GM19397 (cell line): ENCODE results near the gene TRIM46.
A peak's percentile ranks its signal among the peaks of the same experiment; 100 is the strongest.
"Not testable (repeated sequence)": the region's sequence is repeated elsewhere in the genome, so short reads cannot be mapped to it uniquely, and the experiment has no call there.

ENCODE experiments used
- ATAC-seq: cut with Tn5 transposase; IDR thresholded peaks from one replicate; pipeline ENCODE4 v1.9.1; 2021; ENCODE audit warnings: mild to moderate bottlenecking, moderate library complexity; ENCODE audit not compliant: unreplicated experiment

The TRIM46 gene

DNA sequence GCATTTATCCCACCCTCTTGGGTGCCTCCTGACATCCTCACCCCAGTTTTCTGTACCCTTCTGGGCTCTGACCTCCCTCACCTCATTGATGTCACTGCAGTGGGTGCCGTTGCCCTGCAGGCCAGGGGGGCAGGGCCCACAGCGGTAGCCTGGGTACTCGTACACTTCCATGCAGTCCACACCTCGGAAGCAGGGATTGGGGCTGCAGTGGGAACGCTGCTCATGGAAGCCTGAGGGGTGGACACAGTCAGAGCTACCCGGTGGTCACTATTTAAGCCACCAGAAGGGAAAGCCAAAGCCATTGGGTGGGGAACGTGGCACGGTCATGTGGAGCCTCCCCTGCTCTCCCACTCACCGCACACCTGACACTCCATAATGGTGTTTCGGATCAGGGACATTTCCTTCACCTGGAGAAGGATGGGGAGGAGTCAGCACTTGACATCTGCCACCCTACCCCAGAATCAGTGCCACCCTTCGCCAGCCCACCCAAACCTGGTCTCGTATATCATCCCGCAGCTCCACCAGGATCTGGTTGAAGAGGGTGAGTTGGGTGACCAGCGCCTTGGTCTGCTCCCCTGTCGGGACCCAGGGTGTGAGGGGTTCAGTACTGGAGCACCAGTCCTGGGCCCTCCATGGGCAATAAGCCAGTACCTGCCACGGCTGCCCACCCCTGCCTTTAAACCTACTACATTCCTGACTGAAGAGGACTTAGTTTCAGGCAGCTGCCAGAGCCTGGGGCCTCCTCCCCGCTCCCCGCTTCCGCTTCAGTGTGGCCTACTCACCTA, 29.3 kb downstream of the TRIM46 start:
- no peak for ATAC-seq

DNA sequence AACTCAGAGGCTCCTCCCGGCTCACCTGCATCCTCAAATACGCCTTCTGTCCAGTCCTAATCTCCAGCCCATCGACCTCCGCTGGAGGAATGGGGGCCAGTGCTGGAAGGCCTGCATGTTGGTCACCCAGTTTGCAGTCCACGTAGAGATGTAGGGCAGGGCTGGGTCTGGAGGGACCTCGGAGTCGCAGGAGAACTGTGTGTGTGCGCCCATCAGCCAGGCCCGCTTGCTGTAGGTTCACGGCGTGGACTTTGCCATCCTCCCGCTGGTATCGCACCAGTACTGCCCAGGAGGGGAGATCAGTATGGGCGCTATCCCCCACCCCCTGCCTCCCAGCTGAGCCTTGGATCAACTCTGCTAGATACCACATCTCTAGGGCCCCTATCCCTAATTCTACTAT, 31.4 kb downstream of the TRIM46 start:
- no peak for ATAC-seq

DNA sequence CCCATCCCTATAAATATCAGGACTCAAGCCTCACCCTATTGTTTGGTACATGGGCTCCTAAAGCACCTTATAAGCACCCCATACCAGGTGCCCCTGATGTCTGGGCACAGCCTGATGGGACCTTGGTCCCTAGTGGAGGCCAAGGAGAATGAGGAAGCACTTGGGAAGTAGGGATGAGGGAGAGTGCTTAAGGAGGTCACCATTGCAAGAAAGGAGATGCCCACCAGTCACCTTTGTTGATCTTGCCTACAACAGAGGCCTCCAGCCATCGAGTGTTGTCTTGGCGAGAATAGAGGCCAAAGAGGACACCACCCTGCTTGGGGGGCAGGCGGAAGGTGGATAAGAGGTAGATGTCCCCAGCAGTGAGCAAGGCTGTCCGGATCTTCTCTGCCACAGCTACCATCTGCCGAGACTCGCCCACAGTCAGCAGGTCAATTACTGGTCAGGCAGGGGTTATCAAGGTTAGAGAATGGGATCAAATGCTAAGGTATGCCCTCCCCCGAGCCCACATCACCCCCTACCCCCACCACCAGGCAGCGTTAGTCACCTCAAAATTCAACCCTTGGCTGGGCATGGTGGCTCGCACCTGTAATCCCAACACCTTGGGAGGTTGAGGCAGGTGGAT, 32.4 kb downstream of the TRIM46 start:
- ATAC-seq = no peak

DNA sequence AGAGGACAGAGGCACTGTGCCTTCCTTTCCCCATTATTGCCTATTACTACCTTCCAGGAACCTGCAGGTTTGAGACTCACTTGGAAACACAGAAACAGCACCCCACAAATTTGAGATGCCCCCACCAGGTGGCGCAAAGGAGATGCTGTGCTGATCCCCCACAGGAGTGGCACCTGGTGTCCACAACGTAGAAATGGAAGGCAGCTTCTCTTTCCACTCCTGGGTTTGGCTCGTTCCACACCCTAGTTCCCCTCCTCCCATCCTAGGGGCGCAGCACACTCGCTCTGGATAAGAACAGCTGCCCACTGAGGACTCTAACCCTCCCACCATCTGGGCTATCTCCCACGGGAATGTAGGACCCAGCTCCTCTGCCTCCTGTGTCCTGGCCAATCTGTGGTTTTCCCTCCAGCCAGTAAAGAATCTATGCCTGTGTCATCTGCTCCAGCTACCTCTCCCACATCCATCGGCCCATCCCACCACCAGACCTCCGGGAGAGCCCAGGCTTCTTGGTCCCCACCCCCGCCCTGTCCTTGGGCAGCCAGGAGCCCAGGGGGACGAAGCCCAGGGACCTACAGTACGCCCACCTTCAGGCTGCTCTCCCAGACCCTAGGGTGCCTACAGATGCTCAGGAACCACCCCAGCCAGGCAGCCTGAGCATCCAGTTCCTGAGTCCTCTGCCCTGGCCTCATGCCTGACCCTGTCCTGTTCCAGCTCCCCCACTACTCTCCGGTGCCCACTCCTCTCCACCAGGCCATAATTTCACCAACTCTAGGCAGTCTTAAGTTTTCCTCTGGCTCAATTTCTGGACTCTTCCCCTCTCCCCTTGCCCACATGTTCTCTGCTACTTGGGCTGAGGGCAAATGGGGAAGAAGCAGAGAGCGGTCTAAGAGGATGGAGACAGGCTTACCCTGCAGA, 33.5 kb downstream of the TRIM46 start:
- ATAC-seq = no peak

DNA sequence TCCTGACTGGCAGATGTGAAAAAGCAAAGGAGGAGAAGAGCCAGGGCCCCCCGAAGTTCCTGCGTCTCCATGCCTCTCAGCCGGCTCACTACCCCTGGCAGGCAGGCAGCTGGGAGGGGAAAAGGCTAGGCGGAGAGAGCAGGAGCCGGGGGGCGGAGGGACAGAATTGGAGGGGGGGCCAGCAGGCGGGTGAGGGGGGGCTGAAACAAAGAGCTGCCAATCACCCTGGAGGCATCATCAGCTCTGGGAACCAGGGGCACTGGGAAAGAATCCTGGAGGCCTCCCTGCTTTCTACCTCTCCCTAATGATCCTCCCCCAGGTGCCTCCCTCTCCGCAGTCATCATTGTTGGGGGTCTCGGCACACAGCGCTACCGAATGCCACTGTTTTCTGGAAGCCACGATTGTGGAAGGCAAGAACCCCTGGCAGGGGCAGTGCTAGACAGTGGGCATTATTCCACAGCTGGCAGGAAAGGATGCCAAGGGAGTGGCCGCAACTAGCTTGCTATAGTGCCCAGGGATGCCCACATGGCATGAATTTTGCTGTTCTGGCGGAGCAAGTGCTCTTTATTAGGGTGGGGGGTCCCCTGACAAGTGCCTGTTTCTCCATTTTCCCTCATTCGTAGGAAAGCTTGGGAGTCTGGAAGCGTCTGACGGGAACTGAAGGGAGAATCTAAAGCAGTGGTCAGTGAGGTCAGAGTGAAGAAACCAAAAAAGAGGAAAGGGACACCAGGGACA, 34.3 kb downstream of the TRIM46 start, which contains the start of gene THBS3:
TSS of gene THBS3 (minus strand) at position 92 of the 735 bp plus-strand sequence. CDS start at position 71, 21 bp downstream.
- no peak for ATAC-seq

DNA sequence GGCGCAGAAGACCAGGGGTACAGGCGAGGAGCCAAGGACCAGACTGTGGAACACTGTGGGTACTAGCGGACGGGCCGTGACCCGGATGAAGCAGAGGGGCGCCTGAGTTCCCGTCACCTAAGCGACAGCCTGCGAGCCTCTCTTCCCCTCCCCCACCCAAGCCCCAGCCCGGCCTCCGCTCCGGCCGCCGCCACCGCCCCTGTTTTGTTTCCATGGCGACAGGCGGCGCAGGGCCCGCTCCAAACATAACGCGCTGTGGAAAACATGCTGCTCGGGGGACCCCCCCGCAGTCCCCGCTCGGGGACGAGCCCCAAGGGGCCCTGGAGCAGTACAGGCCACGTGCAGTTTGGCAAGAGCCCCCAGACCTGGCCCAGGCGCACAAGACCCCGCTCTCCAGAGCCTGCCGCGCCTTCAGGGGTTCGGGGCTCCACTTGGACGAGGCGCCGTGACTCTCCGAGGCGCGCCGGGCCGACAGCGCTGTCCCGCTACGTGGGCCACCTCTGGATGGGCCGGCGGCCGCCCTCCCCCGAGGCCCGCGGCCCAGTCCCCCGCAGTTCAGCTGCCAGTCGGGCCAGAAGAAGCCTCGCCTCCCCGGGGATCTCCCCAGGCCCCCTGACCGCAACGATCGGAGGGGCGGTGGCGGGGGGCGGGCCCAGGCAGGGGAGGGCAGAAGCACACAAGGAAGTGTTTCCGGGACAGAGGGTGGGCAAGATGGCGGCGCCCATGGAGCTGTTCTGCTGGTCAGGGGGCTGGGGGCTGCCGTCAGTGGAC, 35.1 kb downstream of the TRIM46 start, which contains the start of gene MTX1:
TSS of gene MTX1 (plus strand) at position 155 of the 771 bp plus-strand sequence. CDS start at position 265, 110 bp downstream.
- peak; percentile 77 for ATAC-seq

DNA sequence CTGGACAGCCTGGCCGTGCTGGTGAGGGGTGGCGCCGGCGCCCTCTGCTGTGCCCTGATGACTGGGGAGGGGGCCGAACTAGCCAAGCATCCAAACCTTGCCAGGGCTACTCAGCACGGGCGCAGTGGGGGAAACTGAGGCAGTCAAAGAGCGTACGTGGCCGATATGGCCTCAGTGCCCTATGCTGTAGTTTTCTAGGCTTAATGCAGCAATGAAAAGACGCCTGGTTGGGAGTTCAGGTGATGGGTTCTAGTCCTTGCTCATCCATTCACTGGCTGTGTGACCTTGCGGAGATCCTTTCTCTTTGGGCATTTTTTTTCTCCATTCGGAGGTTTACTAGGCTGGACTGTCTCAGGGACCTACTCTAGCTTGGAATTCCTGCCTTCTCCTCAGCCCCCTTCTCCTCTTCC, 35.7 kb downstream of the TRIM46 start:
- ATAC-seq = no peak

DNA sequence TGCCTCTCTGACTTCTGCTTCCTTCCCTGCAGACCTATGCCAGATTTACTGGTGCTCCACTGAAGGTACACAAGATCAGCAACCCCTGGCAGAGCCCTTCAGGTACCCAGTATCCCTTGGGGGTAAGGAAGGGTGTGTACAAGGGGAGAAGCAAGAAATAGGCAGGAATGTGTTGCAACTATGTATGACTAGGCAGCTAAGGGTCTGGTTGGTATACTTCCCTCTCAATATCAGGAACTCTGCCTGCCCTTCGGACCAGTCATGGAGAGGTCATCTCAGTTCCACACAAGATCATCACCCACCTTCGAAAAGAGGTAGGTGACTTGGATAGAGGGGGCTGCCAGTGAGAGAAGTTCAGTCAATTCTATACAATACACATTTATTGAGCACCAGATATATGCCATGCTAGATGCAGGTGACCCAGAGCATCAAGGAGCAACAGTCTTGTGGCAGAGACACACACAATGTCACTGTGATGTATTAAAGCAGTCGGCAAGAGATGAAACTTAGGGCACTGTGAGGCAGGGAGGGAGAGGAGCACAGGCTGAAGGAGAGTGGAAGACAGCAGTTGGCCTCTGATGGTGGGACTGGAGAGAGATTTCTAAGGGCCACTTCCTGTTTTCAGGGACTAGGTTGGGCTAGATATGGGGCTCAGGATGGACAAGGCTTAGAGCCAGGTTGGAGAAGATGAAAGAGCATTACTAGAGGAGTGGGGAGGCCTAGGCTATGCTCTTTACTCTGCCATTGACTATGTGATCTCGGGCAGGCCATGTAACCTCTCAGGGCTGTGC, 36.9 kb downstream of the TRIM46 start:
- ATAC-seq = no peak

DNA sequence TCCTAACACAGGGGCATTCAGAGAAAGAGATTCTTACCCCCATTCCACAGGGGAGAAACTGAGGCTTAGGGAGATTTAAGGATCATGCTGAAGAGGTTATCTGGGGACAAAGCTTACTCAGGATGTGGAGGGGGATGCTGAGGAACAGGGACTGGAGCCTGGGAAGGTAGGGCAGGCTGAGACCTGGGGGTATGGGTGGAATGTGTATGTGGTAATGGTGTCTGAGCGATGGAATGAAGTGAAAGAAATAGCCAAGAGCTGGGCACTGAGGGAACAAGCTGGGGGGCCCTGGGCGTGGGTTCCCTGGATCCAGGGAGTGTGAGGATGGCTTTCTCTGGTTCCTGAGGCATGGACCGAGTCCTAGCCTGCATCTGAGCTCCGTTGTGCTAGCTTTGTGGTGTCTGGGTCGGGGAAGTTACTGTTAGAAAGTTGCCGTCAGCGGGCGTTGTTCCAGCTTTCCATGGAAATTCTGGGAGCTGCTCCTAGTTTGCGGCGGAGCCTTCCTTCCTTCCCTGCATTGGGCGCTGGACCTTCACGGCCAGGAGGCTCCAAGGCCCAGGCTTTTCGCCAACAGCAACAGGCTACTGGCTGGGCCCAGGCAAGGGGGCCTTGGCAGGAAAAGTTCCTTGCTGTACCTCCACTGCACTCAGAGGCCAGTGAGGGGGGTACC, 37.9 kb downstream of the TRIM46 start:
- ATAC-seq = not testable (repeated sequence)

DNA sequence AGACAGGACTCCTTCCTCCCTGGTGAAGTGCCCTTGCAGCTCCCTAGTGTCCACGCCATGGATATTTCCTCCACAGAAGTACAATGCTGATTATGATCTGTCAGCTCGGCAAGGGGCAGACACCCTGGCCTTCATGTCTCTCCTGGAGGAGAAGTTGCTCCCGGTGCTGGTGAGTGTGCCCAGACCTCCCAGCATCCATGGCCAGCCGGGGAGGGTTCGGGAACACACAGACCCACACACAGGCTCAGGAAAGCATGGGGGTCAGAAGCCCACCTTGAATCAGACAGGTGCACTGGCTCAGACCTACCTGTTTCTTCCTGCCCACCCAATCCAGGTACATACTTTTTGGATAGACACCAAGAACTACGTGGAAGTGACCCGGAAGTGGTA, 38.4 kb downstream of the TRIM46 start:
- ATAC-seq = not testable (repeated sequence)

DNA sequence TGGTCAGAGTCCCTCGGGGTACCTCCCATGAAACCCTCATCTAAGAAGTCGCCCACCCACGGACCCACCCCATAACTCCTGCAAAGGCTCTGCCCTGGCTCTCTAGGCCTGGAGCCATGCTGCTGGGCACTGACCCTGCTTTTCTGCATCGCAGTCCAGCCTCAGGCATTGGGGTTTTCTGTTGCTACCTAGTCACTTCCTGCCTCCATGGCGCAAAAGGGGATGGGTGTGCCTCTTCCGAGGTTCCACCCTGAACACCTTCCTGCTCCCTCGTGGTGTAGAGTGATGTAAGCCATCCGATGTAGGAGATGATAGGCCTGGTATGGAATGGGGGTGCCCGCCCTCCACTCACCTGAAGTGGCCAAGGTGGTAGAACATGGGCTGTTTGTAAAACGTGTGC, 41.1 kb downstream of the TRIM46 start:
- ATAC-seq = not testable (repeated sequence)

DNA sequence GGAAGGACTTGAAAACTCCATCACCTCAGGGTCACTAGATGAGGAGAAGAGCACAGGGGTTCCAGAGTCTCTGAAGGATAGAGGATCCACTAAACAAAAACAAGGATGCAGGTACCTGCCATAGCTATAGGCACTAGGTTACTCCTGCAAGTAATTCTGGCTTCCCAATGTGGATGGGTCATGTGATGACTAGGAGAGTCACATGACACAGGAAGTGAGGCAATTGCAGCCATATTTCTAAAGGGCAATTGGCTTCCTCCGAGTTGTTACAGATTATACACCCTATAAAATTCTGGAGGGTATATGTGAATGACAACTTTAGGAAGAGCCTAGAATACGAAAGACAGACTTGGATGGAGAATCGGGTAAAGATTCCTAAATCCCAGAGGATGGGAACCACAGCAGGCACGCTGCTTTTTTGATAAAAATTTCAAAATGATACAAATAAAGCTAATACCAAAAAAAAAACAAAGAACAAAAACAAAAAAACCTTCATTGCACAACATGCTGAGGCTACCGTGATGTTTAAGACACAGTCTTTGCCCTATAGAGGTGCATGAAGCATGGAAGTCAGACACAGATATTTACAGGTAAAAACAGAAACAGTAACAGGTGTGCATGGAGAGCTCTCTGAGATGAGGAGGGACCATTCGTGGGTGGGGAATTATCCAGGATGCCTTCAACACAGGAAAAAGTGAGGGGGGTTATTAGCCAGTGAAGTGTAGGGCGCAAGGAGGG, 45.4 kb downstream of the TRIM46 start:
- no peak for ATAC-seq

DNA sequence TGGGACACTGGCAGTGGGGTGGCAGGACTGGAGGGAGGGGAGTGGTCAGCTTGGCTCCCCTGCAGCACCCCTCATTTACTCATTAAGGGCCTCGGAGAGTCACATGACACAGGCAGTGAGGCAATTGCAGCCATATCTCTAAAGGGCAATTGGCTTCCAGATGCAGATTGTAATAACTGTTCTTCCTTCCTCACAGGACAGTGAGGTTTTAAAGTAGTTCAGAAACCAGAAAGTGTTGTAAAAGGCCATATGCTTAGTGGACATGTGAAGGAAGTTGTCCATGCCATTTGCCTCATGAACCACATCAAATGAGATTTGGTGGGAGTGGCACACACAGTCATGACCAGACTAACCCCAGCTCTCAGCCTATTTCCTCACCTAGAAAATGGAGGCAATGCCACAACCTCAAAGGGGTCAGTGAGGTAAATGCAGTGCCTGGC, 46.0 kb downstream of the TRIM46 start:
- no peak for ATAC-seq

DNA sequence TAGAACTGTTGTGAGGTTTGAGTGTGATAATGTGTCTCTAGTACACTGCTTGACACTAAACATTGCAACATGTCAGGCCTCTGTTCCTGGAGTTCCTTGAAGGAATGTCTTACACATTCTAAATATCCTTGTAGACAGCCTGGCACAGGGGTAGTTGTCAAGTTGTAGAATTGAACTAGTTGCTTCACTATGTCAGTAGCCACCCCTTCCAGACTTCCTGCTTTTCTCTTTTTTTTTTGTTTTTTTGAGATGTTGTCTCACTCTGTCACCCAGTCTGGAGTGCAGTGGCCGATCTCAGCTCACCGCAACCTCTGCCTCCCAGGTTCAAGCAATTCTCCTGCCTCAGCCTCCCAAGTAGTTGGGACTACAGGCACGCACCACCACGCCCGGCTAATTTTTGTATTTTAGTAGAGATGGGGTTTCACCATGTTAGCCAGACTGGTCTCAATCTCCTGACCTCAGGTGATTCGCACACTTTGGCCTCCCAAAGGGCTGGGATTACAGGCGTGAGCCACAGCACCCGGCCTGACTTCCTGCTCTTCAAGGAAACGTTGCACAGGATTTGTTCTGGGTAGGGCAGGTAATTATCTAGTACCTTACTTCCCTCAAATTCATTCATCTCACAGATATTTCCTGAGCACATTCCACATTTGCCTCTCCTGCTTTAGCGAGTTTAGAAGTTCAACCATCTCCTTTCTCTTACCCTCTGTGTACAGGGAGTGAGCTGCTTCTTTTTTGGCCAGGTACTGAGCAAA, 46.7 kb downstream of the TRIM46 start:
- ATAC-seq = not testable (repeated sequence)

DNA sequence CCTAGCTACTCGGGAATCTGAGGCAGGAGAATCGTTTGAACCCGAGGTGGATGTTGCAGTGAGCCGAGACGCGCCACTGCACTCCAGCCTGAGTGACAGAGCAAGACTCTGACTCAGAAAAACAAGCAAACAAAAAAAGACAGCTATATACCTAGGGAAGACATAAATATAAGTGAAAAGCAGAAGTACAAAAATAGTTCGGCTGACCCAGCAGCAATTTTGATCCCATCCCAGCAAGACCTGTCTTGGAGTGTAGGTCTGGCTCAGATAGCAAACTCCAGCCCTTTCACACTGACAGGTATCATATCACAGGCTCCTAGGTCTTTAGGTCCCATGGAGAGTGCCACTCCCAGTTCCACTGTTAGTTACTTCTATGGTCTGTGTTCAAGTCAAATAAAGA, 49.4 kb downstream of the TRIM46 start:
- ATAC-seq = no peak

DNA sequence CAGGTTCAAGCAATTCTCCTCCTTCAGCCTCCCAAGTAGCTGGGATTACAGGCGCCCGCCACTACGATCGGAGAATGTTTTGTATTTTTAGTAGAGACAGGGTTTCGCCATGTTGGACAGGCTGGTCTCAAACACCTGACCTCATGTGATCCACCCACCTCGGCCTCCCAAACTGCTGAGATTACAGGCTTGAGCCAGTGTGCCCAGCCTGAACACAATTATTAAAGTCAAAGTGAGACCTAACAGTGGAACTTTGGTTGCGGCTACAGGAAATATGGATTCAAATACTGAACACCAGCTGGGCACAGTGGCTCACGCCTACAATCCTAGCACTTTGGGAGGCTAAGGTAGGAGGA, 51.7 kb downstream of the TRIM46 start:
- ATAC-seq = not testable (repeated sequence)
